HCT116 (cell line): ENCODE data around the gene FRRS1. TPM values are rescaled to one million over a fixed set of nuclear protein-coding genes. Genes with fewer than 3 reads are reported as not detected.

ENCODE experiments used
- ATAC-seq: fragments of 200-7000 bp; cut with Tn5 transposase; 2 replicates; pipeline ENCODE4 v1.9.1; 2020; ENCODE audit warnings: mild to moderate bottlenecking, moderate library complexity
- BruUV-seq: library from RNA; stranded (reverse); fragments of 400-500 nt; replicated peaks from 2 replicates; lab custom pipeline; 2021; lab: Mats Ljungman, UMichigan
- CTCF ChIA-PET: fragments of 300-600 bp; sonication (Branson Sonifier 250); formaldehyde crosslinking; loops from one replicate; lab custom pipeline; 2021; ENCODE audit warnings: antibody characterized with exemption; lab: Charles Lee
- POLR2A ChIA-PET: fragments of 300-600, 350-600 bp; sonication (Branson Sonifier 250); formaldehyde crosslinking; loops from one replicate; lab custom pipeline; 2021; ENCODE audit warnings: antibody characterized with exemption; lab: Charles Lee
- RAD21 ChIA-PET, 2 experiments: fragments of 300-600 bp; sonication (Branson Sonifier 250); formaldehyde crosslinking; loops; one replicate each; lab custom pipeline; 2023; ENCODE audit warnings: low total read pairs in 2 of 2; ENCODE audit not compliant: uncharacterized antibody in 2 of 2, unreplicated experiment in 2 of 2, low non-redundant PET in 1 of 2; lab: Charles Lee
- DNase-seq: peaks from one replicate; pipeline ENCODE4 v3.0.0-alpha.2; 2010; ENCODE audit warnings: low read depth, low spot score
- H2AFZ ChIP-seq: fragments of 200-600 bp; shearing (Covaris generic), sonication (generic); 2 replicates; pipeline ENCODE4 v1.6.1; 2017; ENCODE audit warnings: low read depth, mixed run types, mixed read lengths, antibody characterized with exemption, low read length; ENCODE audit not compliant: poor library complexity, severe bottlenecking
- H3K27ac ChIP-seq: 2 replicates; pipeline ENCODE4 v1.5.1; 2012; ENCODE audit warnings: low read depth, low read length
- H3K27me3 ChIP-seq: fragments of 200-600 bp; sonication (generic); 2 replicates; pipeline ENCODE4 v1.6.1; 2016; ENCODE audit warnings: mixed run types, low read length, mixed read lengths; ENCODE audit not compliant: insufficient read depth
- H3K36me3 ChIP-seq, 2 experiments: fragments of 200-500 bp in 1 of 2; fragments of 200-600 bp in 1 of 2; sonication (Bioruptor generic) in 1 of 2; sonication (generic) in 1 of 2; 2 replicates each; pipeline versions ENCODE4 v1.5.1 to v1.6.1; 2014 to 2016; ENCODE audit warnings: low read length in 2 of 2, inconsistent platforms in 1 of 2, mixed read lengths in 1 of 2, mixed run types in 1 of 2; ENCODE audit not compliant: insufficient read depth in 2 of 2, control insufficient read depth in 1 of 2
- H3K4me1 ChIP-seq, 2 experiments: fragments of 200-600 bp in 1 of 2; sonication (generic) in 1 of 2; 2 replicates each; pipeline versions ENCODE4 v1.5.1 to v1.6.1; 2012 to 2017; ENCODE audit warnings: low read length in 2 of 2, inconsistent platforms in 1 of 2, mild to moderate bottlenecking in 1 of 2, mixed read lengths in 1 of 2, mixed run types in 1 of 2, moderate library complexity in 1 of 2; ENCODE audit not compliant: insufficient read depth in 2 of 2, control insufficient read depth in 1 of 2
- H3K4me2 ChIP-seq: fragments of 200-600 bp; sonication (generic); 2 replicates; pipeline ENCODE4 v1.6.1; 2017; ENCODE audit warnings: mixed run types, low read length, mixed read lengths
- H3K4me3 ChIP-seq, 2 experiments: fragments of 200-600 bp in 1 of 2; sonication (generic) in 1 of 2; replicated peaks in 1 of 2; 2 replicates each; pipeline ENCODE4 v1.5.1; 2011 to 2016; ENCODE audit warnings: low read length in 2 of 2, control low read depth in 1 of 2, low read depth in 1 of 2, mild to moderate bottlenecking in 1 of 2, mixed read lengths in 1 of 2, mixed run types in 1 of 2
- H3K79me2 ChIP-seq: fragments of 200-600 bp; sonication (generic); 2 replicates; pipeline ENCODE4 v1.6.1; 2017; ENCODE audit warnings: mild to moderate bottlenecking, mixed run types, low read length, moderate library complexity, mixed read lengths; ENCODE audit not compliant: insufficient read depth
- H3K9ac ChIP-seq: fragments of 200-600 bp; sonication (generic); 2 replicates; pipeline ENCODE4 v1.6.1; 2016; ENCODE audit warnings: low read length, mixed read lengths
- H3K9me2 ChIP-seq: fragments of 200-600 bp; sonication (generic), shearing (Covaris generic); 2 replicates; pipeline ENCODE4 v1.6.1; 2017; ENCODE audit warnings: mixed run types, mild to moderate bottlenecking, moderate library complexity; ENCODE audit not compliant: insufficient read depth
- H3K9me3 ChIP-seq, 2 experiments: fragments of 200-500 bp in 1 of 2; fragments of 200-600 bp in 1 of 2; sonication (Bioruptor generic) in 1 of 2; sonication (generic) in 1 of 2; 2 replicates each; pipeline ENCODE4 v1.6.1; 2014 to 2017; ENCODE audit warnings: low read length in 2 of 2, mixed read lengths in 2 of 2, inconsistent platforms in 1 of 2, low read depth in 1 of 2, mild to moderate bottlenecking in 1 of 2, mixed run types in 1 of 2, moderate library complexity in 1 of 2; ENCODE audit not compliant: control insufficient read depth in 1 of 2, insufficient read depth in 1 of 2
- H4K20me1 ChIP-seq: fragments of 200-600 bp; sonication (generic), shearing (Covaris generic); 2 replicates; pipeline ENCODE4 v1.6.1; 2017; ENCODE audit warnings: mixed run types, mild to moderate bottlenecking, moderate library complexity; ENCODE audit not compliant: insufficient read depth
- ATF3 ChIP-seq: IDR thresholded peaks from 2 replicates; pipeline ENCODE4 v1.6.1; 2012
- CBX3 ChIP-seq: IDR thresholded peaks from 2 replicates; pipeline ENCODE4 v1.6.1; 2012; ENCODE audit warnings: low read depth
- CEBPB ChIP-seq: IDR thresholded peaks from 2 replicates; pipeline ENCODE4 v1.6.1; 2012; ENCODE audit warnings: low read depth
- CTCF ChIP-seq, 3 experiments: fragments of 200-600 bp in 1 of 3; sonication (generic) in 1 of 3; IDR thresholded peaks in 2 of 3; conservative IDR thresholded peaks in 1 of 3; 2 replicates each; pipeline ENCODE4 v1.5.1; 2012 to 2017; ENCODE audit warnings: low read depth in 2 of 3, low read length in 2 of 3, antibody characterized with exemption in 1 of 3, borderline replicate concordance in 1 of 3, control low read depth in 1 of 3, mild to moderate bottlenecking in 1 of 3, mixed read lengths in 1 of 3, mixed run types in 1 of 3, moderate library complexity in 1 of 3; ENCODE audit not compliant: insufficient read depth in 1 of 3
- EGR1 ChIP-seq: IDR thresholded peaks from 2 replicates; pipeline ENCODE4 v1.6.1; 2012; ENCODE audit warnings: low read depth
- ELF1 ChIP-seq: IDR thresholded peaks from 2 replicates; pipeline ENCODE4 v1.6.1; 2012; ENCODE audit warnings: low read depth, borderline replicate concordance
- EZH2 ChIP-seq: fragments of 200-600 bp; sonication (generic); IDR thresholded peaks from 2 replicates; pipeline ENCODE4 v1.6.1; 2017; ENCODE audit warnings: antibody characterized with exemption, mixed run types
- JUND ChIP-seq: IDR thresholded peaks from 2 replicates; pipeline ENCODE4 v1.6.1; 2012
- MAX ChIP-seq: IDR thresholded peaks from 2 replicates; pipeline ENCODE4 v1.6.1; 2012
- POLR2A ChIP-seq: IDR thresholded peaks from 2 replicates; pipeline ENCODE4 v1.7.0; 2011; ENCODE audit warnings: borderline replicate concordance; ENCODE audit not compliant: insufficient read depth, insufficient read length; ENCODE audit errors: extremely low read depth
- RAD21 ChIP-seq: IDR thresholded peaks from 2 replicates; pipeline ENCODE4 v1.6.1; 2012; ENCODE audit warnings: low read depth, mild to moderate bottlenecking
- REST ChIP-seq: IDR thresholded peaks from 2 replicates; pipeline ENCODE4 v1.6.1; 2012; ENCODE audit warnings: low read depth
- SIN3A ChIP-seq: IDR thresholded peaks from 2 replicates; pipeline ENCODE4 v1.6.1; 2012; ENCODE audit warnings: low read depth
- SP1 ChIP-seq: IDR thresholded peaks from 2 replicates; pipeline ENCODE4 v1.6.1; 2012; ENCODE audit warnings: low read depth
- SRF ChIP-seq: IDR thresholded peaks from 2 replicates; pipeline ENCODE4 v1.6.1; 2012; ENCODE audit warnings: low read depth
- TCF7L2 ChIP-seq: IDR thresholded peaks from 2 replicates; pipeline ENCODE4 v1.7.0; 2011; ENCODE audit warnings: borderline replicate concordance, inconsistent platforms; ENCODE audit not compliant: insufficient read depth, insufficient read length; ENCODE audit errors: extremely low read depth
- ZBTB33 ChIP-seq: IDR thresholded peaks from 2 replicates; pipeline ENCODE4 v1.6.1; 2011; ENCODE audit warnings: mild to moderate bottlenecking, low read length, moderate library complexity; ENCODE audit not compliant: insufficient replicate concordance; ENCODE audit errors: extremely low read depth
- ZNF274 ChIP-seq: fragments of 200-500 bp; sonication (Bioruptor generic); IDR thresholded peaks from 2 replicates; pipeline ENCODE4 v1.6.1; 2014; ENCODE audit warnings: mild to moderate bottlenecking, low read depth, low read length, inconsistent platforms
- intact Hi-C: fragments of 100-400 bp; cut with micrococcal nuclease; formaldehyde crosslinking; loops from 2 replicates; pipeline ENCODE4 v1.10.0; 2022
- total RNA-seq: library from RNA; stranded (reverse); gene quantifications from one replicate; pipeline ENCODE4 v1.2.1, GENCODE V29; 2021; ENCODE audit not compliant: unreplicated experiment

FRRS1 gene
- total RNA-seq, 1 experiment from 2014 or later: 19.8 TPM

GRCh38 chr1:99660496-99660895 is 105.9 kb downstream of the FRRS1 start:
- Histone ChIP-seq H3K27ac (no peak overlapping the region), H3K4me3 (no peak overlapping the region)
- TF ChIP-seq CEBPB (no peak), ZNF274 (no peak), ELF1 (no peak), EZH2 (no peak), RAD21 (no peak), EGR1 (no peak), MAX (no peak), SRF (no peak), ATF3 (no peak), TCF7L2 (no peak), CTCF (IDR thresholded peaks at IDR 0.05 in 2 of 3, conservative IDR thresholded peaks at IDR 0.05 in 1 of 3; ENCODE audit: borderline replicate concordance in 1 of 3, insufficient read depth in 1 of 3, low read depth in 2 of 3, low read length in 2 of 3) (no peak), POLR2A (no peak), REST (no peak), JUND (no peak), ZBTB33 (no peak), SIN3A (no peak), SP1 (no peak), CBX3 (no peak)
- TF ChIP-seq, all 23 proteins: peak for 0
- ChIA-PET RAD21 (no interaction called here), POLR2A (no interaction called here), CTCF (interaction anchor here (0.7 kb wide), 1 partner anchor 25 kb away, joined by 3 read pairs; no protein-coding TSS in a partner anchor)
- H3K9me3 ChIP-seq: no peaks in the 10 kb centered on the region
- no peak overlapping the region for H3K4me2 ChIP-seq
- intact Hi-C loops: no loop called here
- ATAC-seq: no peak
- BruUV-seq: no TSS peak
- no peaks in the 10 kb centered on the region for H3K27me3 ChIP-seq
- H3K9ac ChIP-seq: no peak overlapping the region
- H2AFZ ChIP-seq: no peak overlapping the region
- no peaks in the 10 kb centered on the region for H3K9me2 ChIP-seq
- H4K20me1 ChIP-seq: no peaks in the 10 kb centered on the region
- no peaks in the 10 kb centered on the region for H3K4me1 ChIP-seq
- DNase-seq: no peak
- no peaks in the 10 kb centered on the region for H3K79me2 ChIP-seq
- no peaks in the 10 kb centered on the region for H3K36me3 ChIP-seq
